Spleen (tissue), 7 donors: ENCODE data around the gene BABAM1.

Experiments
- POLR2A ChIP-seq, 3 donors: fragments of 450-650 bp; IDR thresholded peaks; one replicate each; pipeline ENCODE4 v1.5.1; 2017; ENCODE audit warnings: antibody characterized with exemption in 3 of 3, mild to moderate bottlenecking in 1 of 3
- POLR2AphosphoS5 ChIP-seq, 3 donors: sonication (generic); formaldehyde crosslinking; IDR thresholded peaks; one replicate each; pipeline ENCODE4 v1.5.1; 2017; ENCODE audit warnings: antibody characterized with exemption in 3 of 3
- TF ChIP-seq, protein P1 (sequence below), 11 experiments: fragments of 200-600 bp in 7 of 11; fragments of 450-650 bp in 4 of 11; sonication (generic) in 4 of 11; IDR thresholded peaks in 8 of 11; conservative IDR thresholded peaks in 3 of 11; 1 replicate in 7 of 11; 2 replicates in 4 of 11; pipeline versions ENCODE4 v1.4.0 to v1.8.0; 2016 to 2021; ENCODE audit warnings: antibody characterized with exemption in 11 of 11, inconsistent platforms in 4 of 11, mild to moderate bottlenecking in 1 of 11
- donor health status: DM: no; HTN: no; CAD: no; lungs with moderate emphysema.
- donor health status: DM: no; HTN: no; CAD: no.
- donor health status: DM: no; HTN: no; CAD: no.

DNA sequence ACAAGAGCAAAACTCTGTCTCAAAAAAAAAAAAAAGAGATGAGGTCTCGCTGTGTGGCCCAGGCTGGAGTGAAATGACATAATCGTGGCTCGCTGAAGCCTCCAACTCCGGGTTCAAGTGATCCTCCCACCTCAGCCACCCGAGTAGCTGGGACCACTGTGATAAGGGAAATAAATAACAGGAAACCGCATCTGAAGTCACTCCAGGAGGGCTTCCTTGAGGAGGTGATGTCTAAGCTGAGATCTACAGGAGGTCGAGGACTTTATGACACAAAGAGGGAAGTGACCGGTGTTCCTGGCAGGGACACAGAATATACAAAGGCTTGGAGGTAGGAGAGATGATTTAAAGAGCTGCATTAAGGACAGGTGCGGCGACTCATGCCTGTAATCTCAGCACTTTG, 12.6 kb upstream of the BABAM1 start:
- TF ChIP-seq, protein P1, sequence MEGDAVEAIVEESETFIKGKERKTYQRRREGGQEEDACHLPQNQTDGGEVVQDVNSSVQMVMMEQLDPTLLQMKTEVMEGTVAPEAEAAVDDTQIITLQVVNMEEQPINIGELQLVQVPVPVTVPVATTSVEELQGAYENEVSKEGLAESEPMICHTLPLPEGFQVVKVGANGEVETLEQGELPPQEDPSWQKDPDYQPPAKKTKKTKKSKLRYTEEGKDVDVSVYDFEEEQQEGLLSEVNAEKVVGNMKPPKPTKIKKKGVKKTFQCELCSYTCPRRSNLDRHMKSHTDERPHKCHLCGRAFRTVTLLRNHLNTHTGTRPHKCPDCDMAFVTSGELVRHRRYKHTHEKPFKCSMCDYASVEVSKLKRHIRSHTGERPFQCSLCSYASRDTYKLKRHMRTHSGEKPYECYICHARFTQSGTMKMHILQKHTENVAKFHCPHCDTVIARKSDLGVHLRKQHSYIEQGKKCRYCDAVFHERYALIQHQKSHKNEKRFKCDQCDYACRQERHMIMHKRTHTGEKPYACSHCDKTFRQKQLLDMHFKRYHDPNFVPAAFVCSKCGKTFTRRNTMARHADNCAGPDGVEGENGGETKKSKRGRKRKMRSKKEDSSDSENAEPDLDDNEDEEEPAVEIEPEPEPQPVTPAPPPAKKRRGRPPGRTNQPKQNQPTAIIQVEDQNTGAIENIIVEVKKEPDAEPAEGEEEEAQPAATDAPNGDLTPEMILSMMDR (IDR thresholded peaks at IDR 0.05 in 8 of 11, conservative IDR thresholded peaks at IDR 0.05 in 3 of 11), result no peak
- TF ChIP-seq POLR2A (IDR thresholded peaks at IDR 0.05), result no peak
- TF ChIP-seq POLR2AphosphoS5 (IDR thresholded peaks at IDR 0.05), result no peak
